ENCODE results near the gene XRCC1. TPM values are rescaled to one million over a fixed set of nuclear protein-coding genes. Genes with fewer than 3 reads are reported as not detected.
A peak's percentile ranks its signal among the peaks of the same experiment; 100 is the strongest.
"Not testable (repeated sequence)": the region's sequence is repeated elsewhere in the genome, so short reads cannot be mapped to it uniquely, and the experiment has no call there.

The XRCC1 gene
- total RNA-seq, 1 donor from 2014 or later = 6.0 TPM

DNA sequence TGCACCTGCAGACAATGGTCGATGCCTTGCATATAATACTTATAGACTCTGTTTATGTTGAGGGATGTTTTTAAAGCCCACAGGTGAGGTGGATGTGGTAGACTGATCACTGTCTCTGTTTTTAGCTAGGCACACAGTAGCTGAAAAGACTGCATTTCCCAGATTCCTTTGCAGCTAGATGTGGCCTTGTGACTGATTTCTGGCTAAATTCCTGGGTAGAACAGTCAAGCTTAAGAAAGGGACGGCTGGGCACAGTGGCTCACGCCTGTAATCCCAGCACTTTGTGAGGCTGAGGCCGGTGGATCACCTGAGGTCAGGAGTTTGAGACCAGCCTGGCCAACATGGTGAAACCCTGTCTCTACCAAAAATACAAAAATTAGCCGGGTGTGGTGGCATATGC lies 25.0 kb upstream of the XRCC1 start:
- not testable (repeated sequence) for DNase-seq (ENCODE audit: low spot score)

DNA sequence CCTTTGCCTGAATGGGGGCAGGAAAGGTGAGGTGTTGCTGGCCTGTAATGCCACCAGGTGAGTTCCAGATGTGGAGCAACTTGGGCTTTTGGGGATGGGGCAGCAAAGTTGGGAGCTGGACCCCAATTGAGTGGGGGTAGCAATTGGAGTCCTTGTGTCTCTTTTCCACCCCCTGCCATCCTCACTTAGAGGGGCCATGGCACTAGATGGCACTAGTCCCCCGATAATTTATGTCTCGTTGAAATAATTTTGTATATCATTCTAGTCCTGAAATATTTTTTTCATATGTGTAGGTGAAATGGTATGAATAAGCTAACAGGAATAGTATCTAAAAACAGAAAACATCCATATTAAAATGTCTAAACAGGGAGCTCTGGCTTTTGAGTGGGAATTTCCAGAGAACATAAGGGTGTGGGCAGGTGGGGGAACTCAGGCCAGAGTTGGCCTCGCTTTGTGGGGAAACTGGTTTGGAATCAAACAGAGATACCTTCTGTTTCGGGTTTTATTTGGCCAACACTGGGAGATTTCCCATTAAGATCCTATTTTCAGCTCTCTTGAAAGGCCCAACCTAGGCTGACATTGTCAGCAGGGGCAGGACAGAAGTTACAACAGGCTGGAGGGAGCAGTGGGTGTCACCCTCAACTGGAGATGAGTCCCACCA lies 24.4 kb upstream of the XRCC1 start:
- DNase-seq (ENCODE audit: low spot score) = no peak

DNA sequence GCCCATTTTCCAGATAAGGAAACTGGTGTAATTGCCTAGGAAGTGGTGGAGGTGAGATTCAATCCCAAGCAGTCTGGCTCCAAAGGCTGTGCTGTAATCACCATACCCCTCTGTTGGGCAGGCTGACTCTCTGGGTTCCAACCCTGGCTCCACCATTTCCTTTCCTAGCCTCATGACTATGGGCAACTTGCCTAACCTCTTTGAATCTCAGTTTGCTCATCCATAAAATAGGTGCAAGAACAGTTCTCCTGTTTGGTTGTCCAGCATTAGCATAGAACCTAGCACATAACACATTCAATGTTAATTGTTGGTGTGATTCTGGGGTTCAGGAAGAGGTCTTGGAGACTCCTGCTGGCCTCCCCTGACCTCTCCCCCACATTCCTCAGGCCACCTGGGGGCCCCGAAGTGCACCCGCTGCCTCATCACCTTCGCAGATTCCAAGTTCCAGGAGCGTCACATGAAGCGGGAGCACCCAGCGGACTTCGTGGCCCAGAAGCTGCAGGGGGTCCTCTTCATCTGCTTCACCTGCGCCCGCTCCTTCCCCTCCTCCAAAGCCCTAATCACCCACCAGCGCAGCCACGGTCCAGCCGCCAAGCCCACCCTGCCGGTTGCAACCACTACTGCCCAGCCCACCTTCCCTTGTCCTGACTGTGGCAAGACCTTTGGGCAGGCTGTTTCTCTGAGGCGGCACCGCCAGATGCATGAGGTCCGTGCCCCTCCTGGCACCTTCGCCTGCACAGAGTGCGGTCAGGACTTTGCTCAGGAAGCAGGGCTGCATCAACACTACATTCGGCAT lies 23.3 kb upstream of the XRCC1 start:
- no peak for DNase-seq (ENCODE audit: low spot score)

DNA sequence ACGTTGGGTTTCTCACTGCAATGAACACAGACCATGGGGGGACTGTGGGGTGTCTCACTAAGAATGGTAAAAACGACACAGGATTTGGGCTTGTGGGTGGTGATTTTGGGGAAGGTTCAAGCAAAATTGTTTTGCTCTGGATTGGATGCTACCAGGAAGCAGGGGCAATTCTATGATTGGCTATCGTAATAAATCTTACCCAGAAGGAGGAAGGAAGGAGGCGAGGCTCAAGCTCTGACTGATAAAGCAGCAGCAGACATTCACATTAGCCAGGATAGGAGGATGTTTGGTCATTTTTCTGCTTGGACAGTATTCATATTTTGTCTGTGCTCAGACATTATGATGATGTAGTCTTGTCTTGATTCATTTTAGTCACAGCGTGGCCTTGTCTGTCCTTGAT lies 22.5 kb upstream of the XRCC1 start:
- no peak for DNase-seq (ENCODE audit: low spot score)

DNA sequence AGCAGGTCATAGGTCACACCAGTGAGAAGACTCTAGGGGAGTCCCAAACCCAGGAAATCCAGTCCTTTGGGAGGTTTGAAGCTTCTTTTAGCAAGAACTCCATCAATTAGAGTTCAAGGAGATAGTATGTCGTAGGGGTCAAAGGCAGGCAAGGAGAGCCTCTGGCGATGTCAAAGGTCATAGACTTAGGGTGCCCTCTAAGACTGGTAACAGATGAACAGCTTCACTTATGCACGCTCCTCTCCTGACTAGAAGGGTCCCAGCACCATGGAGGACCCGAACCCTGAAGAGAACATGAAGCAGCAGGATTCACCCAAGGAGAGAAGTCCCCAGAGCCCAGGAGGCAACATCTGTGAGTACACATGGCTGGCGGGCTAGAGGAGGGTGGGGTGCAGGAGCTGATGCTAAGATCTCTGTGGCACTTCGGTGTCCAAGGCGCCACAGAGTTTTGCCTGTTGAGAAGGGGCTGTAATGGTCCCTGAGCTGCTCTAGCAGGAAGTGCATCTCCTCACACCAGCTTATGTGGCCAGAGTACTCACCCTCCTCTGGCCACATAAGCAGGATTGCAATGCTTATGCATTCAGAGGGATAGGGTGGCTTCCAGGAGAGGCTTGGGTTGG lies 21.6 kb upstream of the XRCC1 start:
- no peak for DNase-seq (ENCODE audit: low spot score)

DNA sequence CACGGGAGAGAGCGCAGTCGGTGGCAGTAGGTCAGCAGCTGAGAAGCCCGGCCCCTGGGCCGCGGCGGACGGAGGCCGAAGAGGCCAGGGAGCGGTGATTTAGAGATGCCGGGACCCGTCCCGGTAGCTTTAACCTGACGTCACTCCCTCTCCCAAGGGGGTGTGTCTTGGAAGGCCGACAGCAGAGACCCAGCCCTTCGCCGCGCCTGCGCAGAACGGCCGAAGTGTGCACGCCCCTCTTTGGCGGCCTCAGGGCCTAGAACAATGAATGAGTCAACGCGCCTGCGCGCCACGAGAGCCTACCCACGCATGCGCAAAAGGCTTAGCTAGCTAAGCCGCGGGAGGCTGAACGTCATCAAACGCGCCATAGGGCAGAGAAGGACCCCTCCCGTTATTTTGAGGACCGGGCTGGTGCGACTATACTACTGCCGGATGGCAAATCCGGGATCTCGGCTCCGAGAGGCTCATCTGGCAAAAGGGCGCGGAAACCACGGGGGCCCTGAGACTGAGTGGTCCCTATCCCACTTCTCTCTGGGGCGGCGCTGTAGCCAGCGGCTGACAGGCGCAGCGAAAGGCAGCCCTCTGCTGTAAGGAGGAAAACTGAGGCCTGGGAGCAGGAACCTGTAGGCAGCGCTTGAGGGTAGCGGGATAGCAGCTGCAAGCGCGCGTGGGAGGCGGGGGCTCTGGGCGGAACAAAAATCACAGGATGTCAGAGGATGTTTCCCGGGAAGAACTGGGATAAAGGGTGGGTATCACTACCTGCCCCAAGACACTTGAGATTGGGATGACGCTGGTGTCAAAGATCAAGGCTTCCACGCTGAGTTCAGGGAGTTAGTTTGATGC lies 20.9 kb upstream of the XRCC1 start, which contains the start of the genes IRGQ and ZNF576:
TSS of gene IRGQ (minus strand) at position 136 of the 843 bp plus-strand sequence. CDS start 796 bp downstream, outside the sequence.
TSS of gene ZNF576 (plus strand) at position 597 of the 843 bp plus-strand sequence. CDS start 514 bp downstream, outside the sequence.
- DNase-seq (ENCODE audit: low spot score) = peak; percentile 100

DNA sequence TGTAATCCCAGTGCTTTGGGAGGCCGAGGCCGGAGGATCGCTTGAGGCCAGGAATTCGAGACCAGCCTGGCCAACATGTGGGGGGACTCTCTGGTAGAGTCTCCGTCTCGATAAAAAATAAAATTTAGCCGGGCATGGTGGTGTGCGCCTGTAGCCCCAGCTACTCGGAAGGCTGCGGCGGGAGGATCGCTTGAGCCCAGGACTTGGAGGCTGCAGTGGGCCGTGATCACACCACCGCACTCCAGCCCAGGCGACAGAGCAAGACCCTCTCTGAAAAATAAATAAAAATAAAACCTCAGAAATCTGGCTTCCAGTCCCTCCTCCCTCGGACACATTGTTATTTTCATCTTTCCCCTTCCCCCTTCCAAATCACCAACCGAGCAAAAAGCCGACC lies 20.3 kb upstream of the XRCC1 start:
- DNase-seq (ENCODE audit: low spot score) = no peak

DNA sequence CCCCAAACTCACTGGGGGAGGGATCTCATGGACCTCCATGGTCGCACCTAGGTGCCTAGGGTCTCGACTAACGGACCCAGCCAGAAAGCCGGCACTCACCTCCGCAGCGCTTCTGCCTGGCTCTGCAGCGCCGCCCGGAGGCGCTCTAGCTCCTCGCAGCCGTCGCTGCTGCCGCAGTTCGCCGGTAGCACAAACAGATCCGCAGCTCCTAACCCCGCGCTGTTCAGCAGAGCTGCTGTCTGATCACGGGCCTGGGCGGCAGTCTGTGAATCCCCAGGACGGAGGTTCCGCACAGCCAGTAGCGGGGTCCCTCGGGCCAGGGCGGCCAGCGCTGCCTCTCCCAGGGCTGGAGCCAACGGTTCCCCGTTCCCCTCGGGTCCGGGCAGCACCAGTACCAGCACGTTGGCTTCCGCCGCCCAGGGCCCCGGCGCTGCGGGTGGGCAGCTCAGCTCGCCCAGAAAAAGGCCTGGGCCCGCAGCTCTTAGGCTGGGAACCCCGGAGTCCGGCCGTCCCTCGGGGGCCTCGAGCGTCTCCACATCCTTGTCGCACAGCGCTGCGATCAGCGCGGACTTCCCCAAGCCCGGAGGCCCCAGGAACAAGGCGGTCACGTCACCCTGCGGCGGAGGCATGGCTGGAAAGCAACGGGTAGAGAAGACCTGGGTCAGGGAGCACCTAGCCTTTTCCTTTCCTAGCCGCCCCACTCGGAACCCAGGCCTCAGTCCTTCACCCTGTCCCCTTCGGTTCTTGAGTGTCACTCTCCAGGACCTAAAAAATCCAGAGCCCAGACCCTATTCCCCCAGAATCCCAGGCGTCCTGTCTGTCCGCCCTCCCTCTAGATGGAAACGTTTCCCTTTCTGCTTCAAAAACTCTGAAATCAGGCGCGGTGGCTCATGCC lies 19.6 kb upstream of the XRCC1 start:
- peak; percentile 51 for DNase-seq (ENCODE audit: low spot score)

DNA sequence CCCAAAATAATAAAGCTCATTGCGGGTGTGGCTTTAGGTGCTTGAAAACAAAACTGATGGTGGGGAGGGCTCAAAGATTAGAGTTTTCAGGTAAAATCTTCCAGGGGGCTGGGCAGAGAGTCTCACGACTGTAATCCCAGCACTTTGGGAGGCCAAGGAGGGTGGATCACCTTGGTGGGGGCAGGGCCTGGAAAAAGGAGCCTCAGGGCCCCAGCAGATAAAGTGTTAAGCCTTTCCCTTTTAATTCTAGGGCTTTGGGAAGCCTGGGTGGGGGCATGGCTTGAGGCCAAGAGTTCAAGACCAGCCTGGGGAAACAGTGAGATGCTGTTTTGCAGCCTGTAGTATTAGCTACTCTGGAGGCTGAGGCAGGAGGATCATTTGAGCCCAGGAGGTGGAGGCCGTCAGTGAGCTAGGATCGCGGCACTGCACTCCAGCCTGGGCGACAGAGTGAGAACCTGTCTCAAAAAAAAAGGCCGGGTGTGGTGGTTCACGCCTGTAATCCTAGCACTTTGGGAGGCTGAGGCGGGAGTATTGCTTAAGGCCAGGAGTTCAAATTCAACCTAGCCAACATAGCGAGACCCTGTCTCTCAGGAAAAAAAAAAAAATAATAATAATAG lies 18.9 kb upstream of the XRCC1 start:
- no peak for DNase-seq (ENCODE audit: low spot score)

DNA sequence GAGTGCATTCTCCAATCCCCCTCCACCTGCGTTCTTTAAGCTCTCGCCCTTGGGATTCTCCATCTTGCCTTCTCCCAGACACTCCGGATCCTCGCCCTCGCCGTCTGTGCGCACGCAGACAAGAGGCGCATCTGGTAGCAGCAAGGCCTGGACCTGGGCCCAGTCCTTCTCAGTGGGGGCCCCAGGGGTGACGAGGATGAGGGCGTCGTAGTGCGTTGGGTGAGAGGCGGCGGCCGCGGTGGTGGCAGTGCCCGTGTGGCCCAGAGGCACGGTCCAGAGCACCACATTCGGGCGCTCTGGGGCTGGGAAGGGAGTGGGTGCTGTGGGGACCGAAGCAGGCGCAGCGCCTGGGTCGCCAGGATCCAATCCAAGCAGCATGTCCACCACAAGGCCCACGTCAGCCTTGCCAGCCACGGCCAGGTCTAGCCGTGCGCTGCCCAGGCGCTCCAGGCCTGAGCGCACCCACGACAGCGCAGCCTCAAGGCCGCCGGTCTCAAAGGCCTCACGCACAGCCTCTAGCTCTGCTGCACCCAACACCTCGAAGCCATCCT lies 17.5 kb upstream of the XRCC1 start:
- DNase-seq (ENCODE audit: low spot score) = no peak

DNA sequence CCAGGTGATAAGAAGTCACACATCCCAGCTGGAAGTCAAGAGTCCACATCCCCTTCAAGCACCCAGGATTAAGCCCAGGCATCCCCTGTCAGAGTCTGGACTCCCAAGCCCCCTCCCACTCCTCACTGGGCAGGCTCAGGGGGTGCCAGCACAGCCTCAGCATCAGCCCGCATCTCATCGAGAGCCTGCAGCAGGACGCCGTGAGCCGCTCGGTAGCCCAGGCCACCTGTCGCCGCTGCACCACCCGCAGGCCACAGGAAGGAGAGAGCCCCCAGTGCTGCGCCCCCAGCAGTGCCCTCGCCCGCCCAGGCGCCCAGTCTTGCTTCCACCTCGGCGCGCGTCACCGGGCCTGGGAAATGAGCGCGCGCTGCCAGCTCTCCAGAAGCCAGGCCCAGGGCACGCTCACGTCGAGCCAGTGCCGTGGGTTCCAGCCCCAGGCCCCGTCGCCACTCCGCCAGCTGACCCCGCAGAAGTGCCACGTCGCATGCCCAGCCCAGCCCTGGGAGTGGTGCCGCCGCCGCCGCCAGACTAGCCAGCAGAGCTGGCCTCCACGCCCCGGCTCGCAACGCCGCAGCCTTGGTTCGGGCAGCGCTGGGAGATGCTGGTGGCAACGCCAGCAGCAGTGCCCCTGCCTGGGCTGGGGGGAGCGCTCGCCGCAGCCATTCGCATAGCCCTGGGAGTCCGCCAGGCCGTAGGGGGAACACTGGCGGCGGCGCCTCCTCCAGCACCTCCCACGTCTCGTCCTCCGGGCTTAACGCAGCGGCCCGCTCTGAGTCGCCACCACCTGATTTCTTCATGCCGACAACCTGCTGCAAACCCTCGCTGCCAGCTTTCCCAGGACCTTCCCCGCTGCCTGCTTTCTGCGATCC lies 16.8 kb upstream of the XRCC1 start:
- DNase-seq (ENCODE audit: low spot score) = no peak

DNA sequence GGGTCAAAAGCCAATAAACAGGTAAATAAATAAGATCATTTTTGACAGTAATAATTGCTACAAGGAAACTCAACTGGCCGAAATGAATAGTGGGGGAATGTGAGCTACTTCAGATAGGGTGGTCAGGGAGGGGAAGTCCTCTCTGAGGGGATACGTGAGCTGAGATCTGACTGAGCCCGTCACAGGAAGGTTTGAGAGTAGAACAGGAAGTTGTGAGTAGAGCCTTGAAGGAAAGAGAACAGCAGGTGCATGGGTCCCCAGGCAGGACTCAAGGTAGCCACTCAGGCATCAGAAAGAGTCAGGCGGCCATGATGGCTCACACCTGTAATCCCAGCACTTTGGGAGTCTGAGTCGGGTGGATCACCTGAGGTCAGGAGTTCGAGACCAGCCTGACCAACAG lies 14.4 kb upstream of the XRCC1 start:
- DNase-seq (ENCODE audit: low spot score) = no peak

DNA sequence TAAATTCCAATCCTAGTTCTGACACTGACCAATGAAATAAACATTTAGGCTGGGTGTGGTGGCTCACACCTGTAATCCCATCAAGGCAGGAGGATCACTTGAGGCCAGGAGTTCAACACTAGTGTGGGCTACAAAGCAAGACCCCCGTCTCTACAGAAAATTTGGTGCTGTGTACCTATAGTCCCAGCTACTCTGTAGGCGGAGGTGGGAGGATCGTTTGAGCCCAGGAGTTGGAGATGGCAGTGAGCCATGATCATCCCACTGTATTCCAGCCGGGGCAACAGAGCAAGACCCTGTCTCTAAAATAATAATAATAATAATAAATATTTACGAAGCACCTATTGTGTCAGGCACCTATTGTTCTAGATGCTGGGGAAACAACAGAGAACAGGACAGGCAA lies 13.9 kb upstream of the XRCC1 start:
- DNase-seq (ENCODE audit: low spot score) = no peak

DNA sequence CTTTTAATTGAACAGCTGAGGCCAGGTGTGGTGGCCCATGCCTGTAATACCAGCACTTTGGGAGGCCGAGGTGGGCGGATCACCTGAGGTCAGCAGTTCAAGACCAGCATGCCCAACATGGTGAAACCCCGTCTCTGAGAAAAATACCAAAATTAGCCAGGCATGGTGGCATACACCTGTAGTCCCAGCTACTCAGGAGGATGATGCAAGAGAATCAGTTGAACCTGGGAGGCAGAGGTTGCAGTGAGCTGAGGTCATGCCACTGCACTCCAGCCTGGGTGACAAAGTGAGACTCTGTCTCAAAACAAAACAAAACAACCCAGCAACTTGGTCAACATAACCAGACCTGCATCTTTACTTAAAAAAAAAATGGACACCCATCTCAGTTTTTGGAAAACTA lies 11.7 kb upstream of the XRCC1 start:
- not testable (repeated sequence) for DNase-seq (ENCODE audit: low spot score)

DNA sequence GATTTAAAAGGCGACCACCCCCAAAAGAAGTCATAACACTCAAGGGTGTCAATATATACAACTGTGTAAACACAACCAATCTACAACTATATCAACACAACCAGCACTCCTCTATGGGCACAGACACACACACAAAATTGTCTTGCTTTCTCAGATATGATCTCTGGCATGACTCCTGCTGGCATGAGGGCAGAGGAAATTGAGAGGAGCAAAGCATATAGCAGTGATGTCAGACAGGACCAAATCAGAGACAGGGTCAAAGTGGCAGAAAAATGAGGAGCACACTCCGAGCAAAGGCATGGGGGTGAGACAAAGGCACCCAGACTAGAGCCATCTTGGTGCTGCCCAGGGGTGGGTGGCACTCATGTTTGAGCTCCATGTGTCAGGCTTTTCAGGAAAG lies 11.0 kb upstream of the XRCC1 start:
- no peak for DNase-seq (ENCODE audit: low spot score)

DNA sequence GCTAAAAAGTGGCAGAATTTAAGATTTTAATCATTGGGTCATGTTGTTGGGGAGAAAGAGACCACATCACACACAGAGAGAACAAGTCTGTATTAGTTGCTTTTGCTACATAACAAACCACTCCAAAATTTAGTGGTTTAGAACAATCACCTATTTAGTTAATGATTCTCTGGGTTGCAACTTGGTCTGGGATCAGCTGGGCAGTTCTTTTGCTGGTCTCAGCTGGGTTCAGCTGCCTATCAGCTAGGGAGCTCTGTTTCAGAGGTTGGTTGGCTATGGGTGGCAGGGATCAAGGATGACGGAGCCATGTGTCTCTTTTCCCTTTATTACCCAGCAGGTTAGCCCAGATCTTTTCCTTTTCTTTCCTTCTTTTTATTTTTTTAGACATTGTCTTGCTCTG lies 9.2 kb upstream of the XRCC1 start:
- no peak for DNase-seq (ENCODE audit: low spot score)

DNA sequence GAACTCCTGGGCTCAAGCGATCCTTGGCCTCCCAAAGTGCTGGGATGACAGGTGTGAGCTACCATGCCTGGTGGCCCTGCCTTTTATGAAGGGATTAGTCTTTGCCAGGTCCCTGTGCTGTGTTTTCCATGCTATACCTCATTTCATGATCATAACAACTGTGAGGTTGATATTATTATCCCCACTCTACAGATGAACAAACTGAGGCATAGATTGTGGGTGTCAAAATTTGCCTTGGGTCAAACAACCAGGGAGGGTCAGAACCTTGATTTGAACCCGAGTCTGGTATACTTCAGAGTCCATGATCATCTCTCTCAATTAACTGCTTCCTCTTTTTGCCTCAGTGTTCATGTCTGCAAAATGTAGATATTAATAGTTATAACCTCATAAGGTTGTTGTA lies 7.2 kb upstream of the XRCC1 start:
- DNase-seq (ENCODE audit: low spot score) = no peak

DNA sequence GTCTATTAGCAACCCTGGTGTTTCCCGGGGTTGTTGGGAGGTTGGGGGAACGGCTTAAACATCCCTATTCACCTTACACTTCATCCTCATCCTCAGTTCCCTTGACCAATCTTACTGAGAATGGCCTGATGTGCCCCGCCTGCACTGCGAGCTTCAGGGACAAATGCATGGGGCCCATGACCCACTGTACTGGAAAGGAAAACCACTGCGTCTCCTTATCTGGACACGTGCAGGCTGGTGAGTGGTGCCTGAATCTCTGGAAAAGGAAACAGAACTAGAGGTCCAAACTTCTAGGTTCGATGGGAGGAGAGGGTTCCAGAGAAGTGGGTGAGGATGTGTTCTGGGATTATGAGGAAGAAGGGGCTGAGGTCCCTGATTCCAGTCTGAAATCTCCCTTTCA lies 6.1 kb upstream of the XRCC1 start:
- no peak for DNase-seq (ENCODE audit: low spot score)

DNA sequence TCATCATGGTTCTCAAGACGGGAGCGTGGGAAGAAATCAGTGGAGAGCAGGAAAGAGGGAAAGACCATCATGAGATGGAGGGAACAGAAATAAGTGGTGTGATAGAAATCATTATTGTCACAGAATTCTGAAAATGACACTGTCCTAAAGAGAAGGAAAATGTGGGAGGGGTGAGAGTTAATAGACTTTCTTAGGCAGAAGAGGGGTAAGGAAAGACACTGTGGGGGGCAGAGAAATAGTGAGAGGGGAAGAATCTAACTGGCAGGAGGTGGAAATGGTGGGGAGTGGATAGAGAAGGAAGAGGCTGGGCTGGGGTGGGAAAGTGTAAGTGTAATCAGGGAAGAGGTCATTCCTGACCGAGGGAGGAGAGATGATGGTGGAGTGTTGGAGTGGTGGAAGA lies 3.5 kb upstream of the XRCC1 start:
- DNase-seq (ENCODE audit: low spot score) = no peak
